ENCODE data around the gene MPPED1.

GRCh38 chr22:43437871-43438475, 26.2 kb downstream of the MPPED1 start:
- no peak for TF ChIP-seq CTCF (conservative IDR thresholded peaks at IDR 0.05 in 1 of 2, IDR thresholded peaks at IDR 0.05 in 1 of 2; ENCODE audit: low read depth in 1 of 2, low read length in 2 of 2)
- no peak for TF ChIP-seq EZH2 (IDR thresholded peaks at IDR 0.05; ENCODE audit: low read length, missing control alignments)
